MCF 10A (cell line): ENCODE measurements around the gene NDUFV1. TPM values are rescaled to one million over a fixed set of nuclear protein-coding genes. Genes with fewer than 3 reads are reported as not detected.

Experiments used
- Bru-seq: library from RNA; stranded (reverse); fragments of 400-500 nt; gene quantifications from one replicate; lab custom pipeline; 2021; lab: Mats Ljungman, UMichigan
- BruChase-seq, 2 experiments: library from RNA; stranded (reverse); fragments of 400-500 nt; gene quantifications; one replicate each; lab custom pipeline; 2021; lab: Mats Ljungman, UMichigan
- BruUV-seq: library from RNA; stranded (reverse); fragments of 400-500 nt; replicated peaks from 2 replicates; lab custom pipeline; 2021; lab: Mats Ljungman, UMichigan
- CTCF ChIA-PET: fragments of 300-600 bp; sonication (Branson Sonifier 250); formaldehyde crosslinking; extraction: SDS; loops from one replicate; lab custom pipeline; 2021; ENCODE audit warnings: antibody characterized with exemption, inconsistent platforms; lab: Yijun Ruan, JAX
- POLR2A ChIA-PET: fragments of 300-600, 350-650 bp; sonication (Branson Sonifier 250); formaldehyde crosslinking; extraction: SDS; loops from one replicate; lab custom pipeline; 2020; ENCODE audit warnings: antibody characterized with exemption, inconsistent platforms; lab: Yijun Ruan, JAX
- DNase-seq: peaks from one replicate; pipeline ENCODE4 v3.0.0-alpha.2; 2018; ENCODE audit not compliant: unreplicated experiment
- H3K27ac Mint-ChIP-seq: one replicate; pipeline ENCODE4 v1.8.0; 2022; ENCODE audit warnings: mild to moderate bottlenecking, low read depth, mixed read lengths; ENCODE audit not compliant: unreplicated experiment
- H3K27me3 Mint-ChIP-seq: one replicate; pipeline ENCODE4 v1.8.0; 2022; ENCODE audit warnings: mixed read lengths; ENCODE audit not compliant: insufficient read depth, unreplicated experiment
- H3K36me3 Mint-ChIP-seq: one replicate; pipeline ENCODE4 v1.8.0; 2022; ENCODE audit warnings: mild to moderate bottlenecking, moderate library complexity, mixed read lengths; ENCODE audit not compliant: insufficient read depth, unreplicated experiment
- H3K4me1 Mint-ChIP-seq: one replicate; pipeline ENCODE4 v1.8.0; 2022; ENCODE audit warnings: mixed read lengths; ENCODE audit not compliant: insufficient read depth, unreplicated experiment
- H3K4me3 Mint-ChIP-seq: one replicate; pipeline ENCODE4 v1.8.0; 2022; ENCODE audit warnings: mild to moderate bottlenecking, moderate library complexity, mixed read lengths; ENCODE audit not compliant: unreplicated experiment
- H3K9me3 Mint-ChIP-seq: one replicate; pipeline ENCODE4 v1.8.0; 2022; ENCODE audit warnings: mixed read lengths; ENCODE audit not compliant: unreplicated experiment
- CTCF ChIP-seq: fragments of 200-600 bp; IDR thresholded peaks from one replicate; pipeline ENCODE4 v1.8.0; 2022; ENCODE audit warnings: antibody characterized with exemption, mild to moderate bottlenecking; ENCODE audit not compliant: unreplicated experiment
- intact Hi-C: fragments of 100-400 bp; cut with micrococcal nuclease; formaldehyde crosslinking; loops from 2 replicates; pipeline ENCODE4 v1.14.1; 2022
- long read RNA-seq: library from polyadenylated mRNA; stranded (forward); transcript quantifications from one replicate; pipeline ENCODE4 v2.0.0, GENCODE V29; 2022
- total RNA-seq: library from RNA; stranded (reverse); gene quantifications from 2 replicates; pipeline ENCODE4 v1.2.3, GENCODE V29; 2022

Gene NDUFV1
- 158 and 223 TPM in 2 replicates for total RNA-seq
- Bru-seq, nascent RNA: percentile 78 among the genes with signal in this experiment
- BruChase-seq, experiment 1, labeled RNA remaining after a 6-hour chase: percentile 90 among the genes with signal in this experiment
- percentile 90 among the genes with signal in this experiment for BruChase-seq, experiment 2, labeled RNA remaining after a 2-hour chase
- long read RNA-seq, transcript NDUFV1-208 (7 exons, 1,748 nt): minor isoform, 6 of 418 reads
- long read RNA-seq, transcript NDUFV1-216 (10 exons, 1,503 nt): minor isoform, 8 of 418 reads
- long read RNA-seq, transcript NDUFV1-201 (10 exons, 1,596 nt): major isoform, 312 of 418 reads
- long read RNA-seq, partial matches to known transcripts: 30 of 418 reads
- long read RNA-seq, other reads (novel, unspliced or antisense): 55 of 418 reads

GRCh38 chr11:67606492-67607295 lies at the start of gene NDUFV1:
TSS of gene NDUFV1 (plus strand) at chr11:67606936. CDS start at chr11:67607005, 69 bp downstream.
- no peaks in the 10 kb centered on the region for H3K4me1 Mint-ChIP-seq
- DNase-seq: peak; percentile 91
- BruUV-seq: no TSS peak
- peak; percentile 38 for TF ChIP-seq CTCF
- no peaks in the 10 kb centered on the region for H3K27me3 Mint-ChIP-seq
- H3K36me3 Mint-ChIP-seq: peaks cover 19% of the 10 kb centered on the region
- ChIA-PET CTCF (no interaction called here), POLR2A (interaction anchor here (0.8 to 2.7 kb wide), 4 partner anchors 11 to 24 kb away, joined by 3 to 20 read pairs (median 10); partner anchors contain the start of gene GSTP1)
- H3K4me3 Mint-ChIP-seq: peak within 1 kb of the TSS; percentile 80
- H3K27ac Mint-ChIP-seq: peak within 1 kb of the TSS; percentile 88
- intact Hi-C loops: loop anchor here (1.0 kb wide), 1 partner anchor 34 kb away; no protein-coding TSS in a partner anchor
- no peaks in the 10 kb centered on the region for H3K9me3 Mint-ChIP-seq

- Mint-ChIP-seq H3K36me3 (no peaks in the 10 kb centered on the region), H3K27ac (no peak overlapping the region), H3K4me3 (no peak overlapping the region), H3K4me1 (peaks cover 2% of the 10 kb centered on the region), H3K27me3 (no peaks in the 10 kb centered on the region), H3K9me3 (no peaks in the 10 kb centered on the region)
- CTCF ChIA-PET: no interaction called here
- no peak for DNase-seq
- POLR2A ChIA-PET: no interaction called here
- TF ChIP-seq CTCF: no peak
- intact Hi-C loops: no loop called here
- no TSS peak for BruUV-seq
Observed at GRCh38 chr11:67558084-67558772, 48.5 kb upstream of the NDUFV1 start.

- ChIA-PET POLR2A (interaction anchor here (1.0 to 2.4 kb wide), 2 partner anchors 10 to 22 kb away, joined by 3 to 6 read pairs; no protein-coding TSS in a partner anchor), CTCF (interaction anchor here (0.7 to 2.4 kb wide), 2 partner anchors 10 to 16 kb away, joined by 3 to 8 read pairs; no protein-coding TSS in a partner anchor)
- TF ChIP-seq CTCF: no peak
- H3K27ac Mint-ChIP-seq: no peak overlapping the region
- H3K4me1 Mint-ChIP-seq: peaks cover 14% of the 10 kb centered on the region
- no peaks in the 10 kb centered on the region for H3K27me3 Mint-ChIP-seq
- no peak overlapping the region for H3K4me3 Mint-ChIP-seq
- intact Hi-C loops: no loop called here
- DNase-seq: no peak
- no peaks in the 10 kb centered on the region for H3K9me3 Mint-ChIP-seq
- BruUV-seq: no TSS peak
- no peaks in the 10 kb centered on the region for H3K36me3 Mint-ChIP-seq
Observed at GRCh38 chr11:67561971-67562619, 44.6 kb upstream of the NDUFV1 start.
